T-cell (primary cell): Measurements from ENCODE around the gene TMEM236. TPM values are rescaled to one million over a fixed set of nuclear protein-coding genes. Genes with fewer than 3 reads are reported as not detected.

ENCODE experiments used
- ATAC-seq, 4 experiments: fragments of 200-7000 bp in 3 of 4; fragments of 150-1000 bp in 1 of 4; cut with Tn5 transposase; replicated peaks in 1 of 4; 1 replicate in 3 of 4; 2 replicates in 1 of 4; pipeline ENCODE4 v1.10.0; 2021; ENCODE audit warnings: moderate library complexity in 3 of 4, mild to moderate bottlenecking in 2 of 4, moderate number of reproducible peaks in 1 of 4
- CTCF ChIA-PET, 2 donors: fragments of 300-600 bp; sonication (Branson Sonifier 250); formaldehyde crosslinking; loops; one replicate each; lab custom pipeline; 2022; ENCODE audit warnings: antibody characterized with exemption in 2 of 2; lab: Charles Lee
- POLR2A ChIA-PET, 2 donors: fragments of 300-600 bp; sonication (Branson Sonifier 250); formaldehyde crosslinking; loops; one replicate each; lab custom pipeline; 2022; ENCODE audit warnings: antibody characterized with exemption in 2 of 2; lab: Charles Lee
- DNase-seq, 35 experiments: peaks; one replicate each; pipeline versions ENCODE4 v3.0.0 to v3.0.0-alpha.2; 2013 to 2023
- H3K27ac ChIP-seq: one replicate; pipeline ENCODE4 v1.5.1; 2013; ENCODE audit warnings: low read length
- H3K27me3 ChIP-seq, 2 experiments: replicated peaks in 1 of 2; 1 replicate in 1 of 2; 2 replicates in 1 of 2; pipeline versions ENCODE4 v1.6.1 to v1.7.0; 2013; ENCODE audit warnings: low read length in 1 of 2, mixed read lengths in 1 of 2; ENCODE audit not compliant: control insufficient read depth in 2 of 2, insufficient read depth in 2 of 2; ENCODE audit errors: extremely low read depth in 1 of 2
- H3K36me3 ChIP-seq, 2 donors: 1 replicate in 1 of 2; 2 replicates in 1 of 2; pipeline versions ENCODE4 v1.6.1 to v1.7.0; 2013; ENCODE audit warnings: low read length in 1 of 2; ENCODE audit not compliant: control insufficient read depth in 2 of 2, insufficient read depth in 1 of 2; ENCODE audit errors: extremely low read depth in 1 of 2
- H3K4me1 ChIP-seq, 2 experiments: 1 replicate in 1 of 2; 2 replicates in 1 of 2; pipeline versions ENCODE4 v1.6.1 to v1.7.0; 2013; ENCODE audit warnings: low read length in 2 of 2, mixed read lengths in 1 of 2; ENCODE audit not compliant: insufficient read depth in 2 of 2, control insufficient read depth in 1 of 2; ENCODE audit errors: extremely low read depth in 1 of 2
- H3K4me3 ChIP-seq, 2 donors: 1 replicate in 1 of 2; 2 replicates in 1 of 2; pipeline versions ENCODE4 v1.5.1 to v1.7.0; 2013; ENCODE audit warnings: mild to moderate bottlenecking in 2 of 2, low read length in 1 of 2, moderate library complexity in 1 of 2; ENCODE audit not compliant: control insufficient read depth in 1 of 2; ENCODE audit errors: extremely low read depth in 1 of 2
- H3K9me3 ChIP-seq: 2 replicates; pipeline ENCODE4 v1.7.0; 2013
- H3K27ac Mint-ChIP-seq, 2 donors: one replicate each; pipeline ENCODE4 v1.8.0; 2020 to 2021; ENCODE audit warnings: mild to moderate bottlenecking in 2 of 2, mixed read lengths in 2 of 2
- H3K27me3 Mint-ChIP-seq, 2 donors: one replicate each; pipeline ENCODE4 v1.8.0; 2021 to 2022; ENCODE audit warnings: mixed read lengths in 2 of 2
- H3K36me3 Mint-ChIP-seq: one replicate; pipeline ENCODE4 v1.8.0; 2021; ENCODE audit warnings: mixed read lengths
- H3K4me1 Mint-ChIP-seq, 3 donors: one replicate each; pipeline ENCODE4 v1.8.0; 2020 to 2022; ENCODE audit warnings: mixed read lengths in 3 of 3, mild to moderate bottlenecking in 1 of 3
- H3K4me3 Mint-ChIP-seq, 3 donors: one replicate each; pipeline ENCODE4 v1.8.0; 2020 to 2022; ENCODE audit warnings: mild to moderate bottlenecking in 3 of 3, mixed read lengths in 3 of 3, moderate library complexity in 3 of 3
- H3K9me3 Mint-ChIP-seq, 3 donors: one replicate each; pipeline ENCODE4 v1.8.0; 2020 to 2022; ENCODE audit warnings: mixed read lengths in 3 of 3
- WGBS: methylation state at CpG from one replicate; pipeline ENCODE4 v1.1.5; 2013; ENCODE audit warnings: missing lambda C conversion rate; ENCODE audit not compliant: insufficient coverage; 5-methylcytosine and 5-hydroxymethylcytosine counted together
- total RNA-seq, 35 experiments: library from RNA in 6 of 35; stranded (reverse) in 6 of 35; fragments of 120-200 nt in 1 of 35; gene quantifications; one replicate each; pipeline versions ENCODE4 v1.2.1 to v1.2.4 and lab custom pipeline; 2013 to 2026

TMEM236 gene
- total RNA-seq, 5 donors from 2014 or later (not counting 1 experiment from before 2014, with no cell fraction given): 0.03 to 0.38 (median 0.07) TPM; not detected in 1

DNA sequence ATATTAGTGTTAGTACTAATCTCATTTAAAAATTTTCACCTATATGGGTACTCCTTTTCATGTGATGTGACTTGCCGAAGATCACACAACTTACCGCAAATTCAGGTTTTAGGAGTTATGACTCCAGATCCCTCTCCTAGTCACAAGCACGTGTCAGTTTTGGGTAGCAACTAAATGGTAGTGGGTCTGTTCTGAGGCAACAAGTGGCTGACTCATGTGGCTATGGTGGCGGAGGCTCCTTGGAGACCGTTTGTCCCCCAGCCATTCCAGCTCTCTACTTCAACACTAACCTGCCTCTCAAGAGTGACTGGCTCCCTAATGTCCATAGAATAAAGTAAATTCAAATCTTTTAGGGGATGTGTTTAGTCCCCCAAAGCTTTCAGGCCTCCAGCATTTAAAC is 96.6 kb downstream of the TMEM236 start:
- POLR2A ChIA-PET: interaction anchor here in 1 of 2 donors (0.6 kb wide), 1 partner anchor 24 kb away, joined by 6 read pairs; no protein-coding TSS in a partner anchor
- Histone ChIP-seq H3K9me3 (no peaks in the 10 kb centered on the region), H3K36me3 (no peaks in the 10 kb centered on the region), H3K4me1 (no peaks in the 10 kb centered on the region), H3K27ac (no peak overlapping the region), H3K4me3 (no peak overlapping the region), H3K27me3 (no peaks in the 10 kb centered on the region)
- Mint-ChIP-seq H3K27me3 (peaks cover 7 to 9% of the 10 kb centered on the region in 2 donors), H3K4me1 (peaks cover 0 to 3% (median 2%) of the 10 kb centered on the region in 3 donors), H3K36me3 (no peaks in the 10 kb centered on the region), H3K4me3 (no peak overlapping the region), H3K9me3 (no peaks in the 10 kb centered on the region), H3K27ac (no peak overlapping the region)
- CTCF ChIA-PET: interaction anchor here in 1 of 2 donors (0.9 kb wide), 1 partner anchor 23 kb away, joined by 4 read pairs; no protein-coding TSS in a partner anchor
- no CpG with 5 or more reads among the region's 5 CpGs for WGBS
- DNase-seq: no peak
- ATAC-seq: no peak

Other genes with a start within 250 kb of the TMEM236 start
- gene HACD1, start 134.8 kb upstream of the TMEM236 start, total RNA-seq: 1 to 10 TPM in 3 of 5 donors, under 1 TPM in 2; 0.39 to 4.2 (median 1.3) TPM
- 10 to 100 TPM; 18.6 to 42.7 (median 25.7) TPM for gene STAM, start 108.0 kb upstream of the TMEM236 start, total RNA-seq
- under 1 TPM in 3 of 5 donors, not detected in 2; 0.53 to 0.76 (median 0.60) TPM for gene MRC1, start 57.1 kb downstream of the TMEM236 start, total RNA-seq
- not detected for gene SLC39A12, start 199.7 kb downstream of the TMEM236 start, total RNA-seq